BLaER1 treated with 17β-estradiol and CSF1 and Interleukin-3, amounts not matched to agents 10 nM and 100 nM (cell line): ENCODE data around the gene RARG.

Experiments used
- H3K27ac ChIP-seq, 11 experiments: shearing (Covaris generic); formaldehyde crosslinking; 2 replicates each; pipeline ENCODE4 v1.8.1; 2022
- H3K27me3 ChIP-seq, 11 experiments: shearing (Covaris generic); formaldehyde crosslinking; 2 replicates each; pipeline ENCODE4 v1.8.1; 2022
- H3K36me3 ChIP-seq, 11 experiments: shearing (Covaris generic); formaldehyde crosslinking; 2 replicates each; pipeline ENCODE4 v1.8.1; 2022
- H3K4me1 ChIP-seq, 10 experiments: shearing (Covaris generic); formaldehyde crosslinking; 2 replicates each; pipeline ENCODE4 v1.8.1; 2022
- H3K4me2 ChIP-seq, 11 experiments: shearing (Covaris generic); formaldehyde crosslinking; 2 replicates each; pipeline ENCODE4 v1.8.1; 2022
- H3K4me3 ChIP-seq, 10 experiments: shearing (Covaris generic); formaldehyde crosslinking; 2 replicates each; pipeline ENCODE4 v1.8.1; 2022
- H3K9ac ChIP-seq, 11 experiments: shearing (Covaris generic); formaldehyde crosslinking; 2 replicates each; pipeline ENCODE4 v1.8.1; 2022
- H3K9me3 ChIP-seq, 11 experiments: shearing (Covaris generic); formaldehyde crosslinking; replicated peaks in 1 of 11; 2 replicates each; pipeline ENCODE4 v1.8.1; 2022
- H4K20me1 ChIP-seq, 11 experiments: shearing (Covaris generic); formaldehyde crosslinking; 2 replicates each; pipeline ENCODE4 v1.8.1; 2022
- Cebpa-rat ChIP-seq, 11 experiments: shearing (Covaris generic); IDR thresholded peaks; 2 replicates each; pipeline ENCODE4 v1.8.1; 2022

The RARG gene

GRCh38 chr12:53231921-53232645 lies at the start of gene RARG:
Gene RARG, minus strand, starts transcription at chr12:53232209. Its CDS starts 4,664 bp downstream, at chr12:53227545.
- Histone ChIP-seq H3K9ac (peak within 1 kb of the TSS; percentile 73 to 84 (median 80)), H3K4me3 (peak within 1 kb of the TSS; percentile 60 to 79 (median 69)), H3K36me3 (peaks cover 0 to 12% (median 0%) of the 10 kb centered on the region in 11 experiments; a peak in 8 of 22 replicates), H3K27ac (peak within 1 kb of the TSS; percentile 35 to 82 (median 76); a peak in 21 of 22 replicates), H3K9me3 (no peaks in the 10 kb centered on the region), H4K20me1 (no peaks in the 10 kb centered on the region), H3K4me1 (peaks cover 58 to 96% (median 81%) of the 10 kb centered on the region in 10 experiments), H3K4me2 (peak within 1 kb of the TSS; percentile 90 to 99 (median 96)), H3K27me3 (no peaks in the 10 kb centered on the region)
- TF ChIP-seq Cebpa-rat (IDR thresholded peaks at IDR 0.05), result no peak

- H4K20me1 ChIP-seq, result peaks cover 0 to 37% (median 0%) of the 10 kb centered on the region in 11 experiments; a peak in 2 of 22 replicates
- peak overlapping the region in 3 of 11 experiments; percentile 1 to 23 (median 17); a peak in 1 of 22 replicates for H3K9ac ChIP-seq
- no peak overlapping the region for H3K4me3 ChIP-seq
- H3K4me1 ChIP-seq, result no peaks in the 10 kb centered on the region
- H3K36me3 ChIP-seq, result peaks cover 44 to 100% (median 98%) of the 10 kb centered on the region in 11 experiments
- no peak overlapping the region for H3K4me2 ChIP-seq
- H3K27me3 ChIP-seq, result no peaks in the 10 kb centered on the region
- no peak overlapping the region for H3K27ac ChIP-seq
- no peak for TF ChIP-seq Cebpa-rat (IDR thresholded peaks at IDR 0.05)
- no peaks in the 10 kb centered on the region for H3K9me3 ChIP-seq
Observed at GRCh38 chr12:53279888-53280498, 48.0 kb upstream of the RARG start.

- Histone ChIP-seq H4K20me1 (peaks cover 0 to 43% (median 0%) of the 10 kb centered on the region in 11 experiments; a peak in 4 of 22 replicates), H3K27me3 (no peaks in the 10 kb centered on the region), H3K36me3 (peaks cover 41 to 100% (median 98%) of the 10 kb centered on the region in 11 experiments), H3K4me2 (no peak overlapping the region), H3K9ac (peak overlapping the region in 3 of 11 experiments; percentile 1 to 23 (median 17); a peak in 1 of 22 replicates), H3K4me1 (no peaks in the 10 kb centered on the region), H3K27ac (no peak overlapping the region), H3K9me3 (no peaks in the 10 kb centered on the region), H3K4me3 (no peak overlapping the region)
- no peak for TF ChIP-seq Cebpa-rat (IDR thresholded peaks at IDR 0.05)
Observed at GRCh38 chr12:53279283-53279869, 47.4 kb upstream of the RARG start.

GRCh38 chr12:53277981-53278380 lies 46.0 kb upstream of the RARG start:
- H4K20me1 ChIP-seq, result peaks cover 0 to 50% (median 0%) of the 10 kb centered on the region in 11 experiments; a peak in 4 of 22 replicates
- H3K36me3 ChIP-seq, result peaks cover 27 to 100% (median 96%) of the 10 kb centered on the region in 11 experiments
- no peaks in the 10 kb centered on the region for H3K4me1 ChIP-seq
- H3K9ac ChIP-seq, result peak overlapping the region in 2 of 11 experiments; percentile 2 to 19; a peak in 1 of 22 replicates
- H3K27ac ChIP-seq, result no peak overlapping the region
- no peaks in the 10 kb centered on the region for H3K27me3 ChIP-seq
- no peaks in the 10 kb centered on the region for H3K9me3 ChIP-seq
- H3K4me3 ChIP-seq, result no peak overlapping the region
- H3K4me2 ChIP-seq, result no peak overlapping the region
- TF ChIP-seq Cebpa-rat (IDR thresholded peaks at IDR 0.05), result no peak

- no peak overlapping the region for H3K27ac ChIP-seq
- H3K9ac ChIP-seq, result peak overlapping the region in 2 of 11 experiments; percentile 2 to 24; a peak in 2 of 22 replicates
- no peak overlapping the region for H3K4me2 ChIP-seq
- no peak for TF ChIP-seq Cebpa-rat (IDR thresholded peaks at IDR 0.05)
- H3K9me3 ChIP-seq, result no peaks in the 10 kb centered on the region
- peaks cover 13 to 98% (median 89%) of the 10 kb centered on the region in 11 experiments; a peak in 21 of 22 replicates for H3K36me3 ChIP-seq
- no peak overlapping the region for H3K4me3 ChIP-seq
- H3K27me3 ChIP-seq, result no peaks in the 10 kb centered on the region
- peaks cover 0 to 49% (median 0%) of the 10 kb centered on the region in 11 experiments; a peak in 5 of 22 replicates for H4K20me1 ChIP-seq
- H3K4me1 ChIP-seq, result peaks cover 0 to 13% (median 7%) of the 10 kb centered on the region in 10 experiments; a peak in 11 of 20 replicates
Observed at GRCh38 chr12:53276511-53276910, 44.5 kb upstream of the RARG start.

GRCh38 chr12:53274445-53274844 lies 42.4 kb upstream of the RARG start:
- Histone ChIP-seq H3K36me3 (peaks cover 2 to 98% (median 88%) of the 10 kb centered on the region in 11 experiments; a peak in 21 of 22 replicates), H3K9me3 (no peaks in the 10 kb centered on the region), H4K20me1 (peaks cover 0 to 57% (median 12%) of the 10 kb centered on the region in 11 experiments; a peak in 8 of 22 replicates), H3K27me3 (no peaks in the 10 kb centered on the region), H3K9ac (no peak overlapping the region), H3K27ac (no peak overlapping the region), H3K4me2 (no peak overlapping the region), H3K4me1 (peaks cover 14 to 33% (median 23%) of the 10 kb centered on the region in 10 experiments), H3K4me3 (no peak overlapping the region)
- no peak for TF ChIP-seq Cebpa-rat (IDR thresholded peaks at IDR 0.05)

- Histone ChIP-seq H3K4me2 (peak overlapping the region; percentile 76 to 97 (median 91)), H3K4me1 (peaks cover 31 to 64% (median 47%) of the 10 kb centered on the region in 10 experiments), H4K20me1 (peaks cover 0 to 26% (median 13%) of the 10 kb centered on the region in 11 experiments; a peak in 8 of 22 replicates), H3K27me3 (no peaks in the 10 kb centered on the region), H3K36me3 (peaks cover 0 to 50% (median 39%) of the 10 kb centered on the region in 11 experiments; a peak in 16 of 22 replicates), H3K9me3 (no peaks in the 10 kb centered on the region), H3K4me3 (peak overlapping the region; percentile 56 to 87 (median 76)), H3K27ac (peak overlapping the region; percentile 43 to 89 (median 84); a peak in 21 of 22 replicates), H3K9ac (peak overlapping the region; percentile 74 to 89 (median 86))
- no peak for TF ChIP-seq Cebpa-rat (IDR thresholded peaks at IDR 0.05)
Observed at GRCh38 chr12:53268630-53269562, 36.9 kb upstream of the RARG start.
